Retinal pigment epithelial cell (primary cell): ENCODE results near the gene UBR7.
A peak's percentile ranks its signal among the peaks of the same experiment; 100 is the strongest.
"Not testable (repeated sequence)": the region's sequence is repeated elsewhere in the genome, so short reads cannot be mapped to it uniquely, and the experiment has no call there.

Experiments
- DNase-seq: peaks from one replicate; pipeline ENCODE4 v3.0.0-alpha.2; 2010; ENCODE audit warnings: low read depth
- H3K4me3 ChIP-seq: 2 replicates; pipeline ENCODE4 v1.5.1; 2011; ENCODE audit warnings: mild to moderate bottlenecking, low read length, control low read depth, moderate library complexity
- TF ChIP-seq, protein P1 (sequence below): conservative IDR thresholded peaks from 2 replicates; pipeline ENCODE4 v1.5.1; 2011; ENCODE audit warnings: low read depth, low read length, control low read depth, inconsistent platforms

The UBR7 gene

GRCh38 chr14:93206793-93207467 is at the start of gene UBR7, which contains the start of gene GON7:
UBR7 (plus strand) TSS chr14:93207256; CDS start chr14:93207292, 36 bp downstream.
GON7 (minus strand) TSS chr14:93207065; CDS start chr14:93207037, 28 bp downstream.
- peak; percentile 89 for DNase-seq
- TF ChIP-seq, protein P1, sequence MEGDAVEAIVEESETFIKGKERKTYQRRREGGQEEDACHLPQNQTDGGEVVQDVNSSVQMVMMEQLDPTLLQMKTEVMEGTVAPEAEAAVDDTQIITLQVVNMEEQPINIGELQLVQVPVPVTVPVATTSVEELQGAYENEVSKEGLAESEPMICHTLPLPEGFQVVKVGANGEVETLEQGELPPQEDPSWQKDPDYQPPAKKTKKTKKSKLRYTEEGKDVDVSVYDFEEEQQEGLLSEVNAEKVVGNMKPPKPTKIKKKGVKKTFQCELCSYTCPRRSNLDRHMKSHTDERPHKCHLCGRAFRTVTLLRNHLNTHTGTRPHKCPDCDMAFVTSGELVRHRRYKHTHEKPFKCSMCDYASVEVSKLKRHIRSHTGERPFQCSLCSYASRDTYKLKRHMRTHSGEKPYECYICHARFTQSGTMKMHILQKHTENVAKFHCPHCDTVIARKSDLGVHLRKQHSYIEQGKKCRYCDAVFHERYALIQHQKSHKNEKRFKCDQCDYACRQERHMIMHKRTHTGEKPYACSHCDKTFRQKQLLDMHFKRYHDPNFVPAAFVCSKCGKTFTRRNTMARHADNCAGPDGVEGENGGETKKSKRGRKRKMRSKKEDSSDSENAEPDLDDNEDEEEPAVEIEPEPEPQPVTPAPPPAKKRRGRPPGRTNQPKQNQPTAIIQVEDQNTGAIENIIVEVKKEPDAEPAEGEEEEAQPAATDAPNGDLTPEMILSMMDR, result peak; percentile 20

GRCh38 chr14:93158349-93158748 is 48.7 kb upstream of the UBR7 start:
- not testable (repeated sequence) for H3K4me3 ChIP-seq, DNase-seq

More at GRCh38 chr14:93206793-93207467, at the start of gene UBR7, which contains the start of gene GON7:
- H3K4me3 ChIP-seq, result peak within 1 kb of the TSS; percentile 71

DNA sequence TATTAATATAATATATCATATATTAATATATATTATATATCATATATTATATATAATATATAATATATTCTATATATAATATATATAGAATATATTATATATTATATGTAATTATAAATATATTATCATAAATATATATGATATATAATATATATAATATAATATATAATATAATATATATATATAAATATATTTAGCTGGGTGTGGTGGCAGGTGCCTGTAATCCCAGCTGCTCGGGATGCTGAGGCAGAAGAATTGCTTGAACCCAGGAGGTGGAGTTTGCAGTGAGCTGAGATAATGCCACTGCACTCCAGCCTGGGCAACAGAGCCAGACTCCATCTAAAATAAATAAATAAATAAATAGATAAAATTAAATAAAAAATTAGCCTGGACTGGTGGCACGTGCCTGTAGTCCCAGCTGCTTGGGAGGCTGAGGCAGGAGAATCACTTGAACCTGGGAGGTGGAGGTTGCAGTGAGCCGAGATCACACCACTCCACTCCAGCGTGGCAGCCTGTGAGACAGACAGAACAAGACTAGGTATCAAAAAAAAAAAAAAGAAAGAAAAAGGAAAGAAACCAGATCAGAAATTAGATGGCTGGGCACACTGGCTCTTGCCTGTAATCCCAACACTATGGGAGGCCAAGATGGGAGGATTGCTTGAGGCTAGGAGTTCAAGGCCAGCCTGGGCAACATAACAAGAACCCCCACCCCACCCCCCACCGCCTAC is 47.3 kb upstream of the UBR7 start:
- H3K4me3 ChIP-seq, DNase-seq: not testable (repeated sequence)

DNA sequence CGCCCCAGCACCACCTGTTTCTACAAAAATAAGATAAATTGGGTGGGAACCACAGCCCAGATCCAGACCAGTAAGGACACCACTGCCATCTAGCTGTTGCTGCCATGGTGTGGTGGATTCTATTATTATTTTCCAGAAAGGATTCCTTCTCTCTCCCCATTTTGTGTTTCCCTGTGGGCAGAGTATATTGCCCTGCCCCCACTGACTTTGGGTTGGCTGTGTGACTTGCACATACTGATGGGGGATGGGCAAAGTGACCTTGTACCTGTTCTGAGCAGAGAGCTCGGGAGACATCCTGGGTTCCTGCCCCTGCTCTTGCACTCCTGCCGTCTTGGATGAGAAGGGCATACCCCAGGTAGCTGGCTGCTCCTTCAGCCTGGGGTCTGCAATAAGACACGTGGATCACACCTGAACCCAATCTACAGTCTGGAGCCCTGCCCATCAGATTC is 46.7 kb upstream of the UBR7 start:
- H3K4me3 ChIP-seq, result no peak overlapping the region
- TF ChIP-seq, protein P1, result peak; percentile 52
- no peak for DNase-seq

- TF ChIP-seq, protein P1, result no peak
- H3K4me3 ChIP-seq, result no peak overlapping the region
- DNase-seq, result no peak
These were observed 45.6 kb upstream of the UBR7 start for GRCh38 chr14:93161411-93161940.

GRCh38 chr14:93163564-93163963 is 43.5 kb upstream of the UBR7 start:
- DNase-seq, result no peak
- no peak overlapping the region for H3K4me3 ChIP-seq
- TF ChIP-seq, protein P1, result no peak

- H3K4me3 ChIP-seq, DNase-seq: not testable (repeated sequence)
These were observed 41.5 kb upstream of the UBR7 start for GRCh38 chr14:93165271-93166265.

- not testable (repeated sequence) for DNase-seq, H3K4me3 ChIP-seq
These were observed 38.4 kb upstream of the UBR7 start for GRCh38 chr14:93168610-93169009.

GRCh38 chr14:93169619-93170018 is 37.4 kb upstream of the UBR7 start:
- DNase-seq, H3K4me3 ChIP-seq: not testable (repeated sequence)

GRCh38 chr14:93170141-93170540 is 36.9 kb upstream of the UBR7 start:
- not testable (repeated sequence) for H3K4me3 ChIP-seq

More at GRCh38 chr14:93170141-93170540, 36.9 kb upstream of the UBR7 start:
- DNase-seq, result not testable (repeated sequence)
